Retinal pigment epithelial cell (primary cell): ENCODE measurements around the gene CGNL1.

Experiments used
- DNase-seq: peaks from one replicate; pipeline ENCODE4 v3.0.0-alpha.2; 2010; ENCODE audit warnings: low read depth
- H3K4me3 ChIP-seq: 2 replicates; pipeline ENCODE4 v1.5.1; 2011; ENCODE audit warnings: mild to moderate bottlenecking, low read length, control low read depth, moderate library complexity
- TF ChIP-seq, protein P1 (sequence below): conservative IDR thresholded peaks from 2 replicates; pipeline ENCODE4 v1.5.1; 2011; ENCODE audit warnings: low read depth, low read length, control low read depth, inconsistent platforms

CGNL1 gene

DNA sequence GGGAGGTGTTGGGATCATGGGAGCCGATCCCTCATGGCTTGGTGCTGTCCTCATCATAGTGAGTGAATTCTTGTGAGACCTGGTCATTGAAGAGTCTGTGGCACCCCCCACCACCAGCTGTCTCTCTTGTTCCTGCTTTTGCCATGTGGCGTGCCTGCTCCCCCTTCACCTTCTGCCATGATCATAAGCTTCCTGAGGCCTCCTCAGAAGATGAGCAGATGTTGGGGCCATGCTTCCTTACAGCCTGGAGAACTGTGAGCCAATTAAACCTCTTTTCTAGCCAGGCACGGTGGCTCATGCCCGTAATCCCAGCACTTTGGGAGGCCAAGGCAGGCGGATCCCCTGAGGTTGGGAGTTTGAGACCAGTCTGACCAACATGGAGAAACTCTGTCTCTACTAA is 37.0 kb upstream of the CGNL1 start:
- no peak overlapping the region for H3K4me3 ChIP-seq
- TF ChIP-seq, protein P1, sequence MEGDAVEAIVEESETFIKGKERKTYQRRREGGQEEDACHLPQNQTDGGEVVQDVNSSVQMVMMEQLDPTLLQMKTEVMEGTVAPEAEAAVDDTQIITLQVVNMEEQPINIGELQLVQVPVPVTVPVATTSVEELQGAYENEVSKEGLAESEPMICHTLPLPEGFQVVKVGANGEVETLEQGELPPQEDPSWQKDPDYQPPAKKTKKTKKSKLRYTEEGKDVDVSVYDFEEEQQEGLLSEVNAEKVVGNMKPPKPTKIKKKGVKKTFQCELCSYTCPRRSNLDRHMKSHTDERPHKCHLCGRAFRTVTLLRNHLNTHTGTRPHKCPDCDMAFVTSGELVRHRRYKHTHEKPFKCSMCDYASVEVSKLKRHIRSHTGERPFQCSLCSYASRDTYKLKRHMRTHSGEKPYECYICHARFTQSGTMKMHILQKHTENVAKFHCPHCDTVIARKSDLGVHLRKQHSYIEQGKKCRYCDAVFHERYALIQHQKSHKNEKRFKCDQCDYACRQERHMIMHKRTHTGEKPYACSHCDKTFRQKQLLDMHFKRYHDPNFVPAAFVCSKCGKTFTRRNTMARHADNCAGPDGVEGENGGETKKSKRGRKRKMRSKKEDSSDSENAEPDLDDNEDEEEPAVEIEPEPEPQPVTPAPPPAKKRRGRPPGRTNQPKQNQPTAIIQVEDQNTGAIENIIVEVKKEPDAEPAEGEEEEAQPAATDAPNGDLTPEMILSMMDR, result no peak
- no peak for DNase-seq

DNA sequence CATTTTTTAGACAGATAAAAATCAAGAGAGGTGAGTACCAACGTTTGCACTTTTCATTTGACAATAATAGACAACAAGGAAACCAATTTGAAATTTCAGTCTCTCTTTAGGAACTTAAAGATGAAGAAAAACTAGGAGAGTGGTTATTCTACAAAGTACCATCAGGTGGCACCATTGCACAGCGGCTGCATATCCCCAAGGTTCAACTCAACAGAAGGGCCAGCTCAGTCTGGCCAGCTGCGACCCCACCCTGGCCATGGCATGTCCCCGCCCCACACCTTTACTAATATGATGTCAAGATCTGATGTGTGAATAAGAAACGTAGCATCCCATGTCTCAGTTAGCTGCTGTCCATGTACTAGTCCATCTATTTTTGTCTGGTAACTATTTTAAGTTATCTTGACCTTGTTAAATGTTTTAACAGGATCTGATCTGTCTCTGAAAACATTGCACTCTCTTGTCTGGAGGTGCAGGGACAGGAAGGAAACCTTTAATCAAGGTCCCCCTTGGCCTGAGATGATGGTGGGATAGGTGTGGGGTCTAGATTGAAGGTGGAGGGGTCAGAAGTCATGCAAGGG is 35.5 kb upstream of the CGNL1 start:
- TF ChIP-seq, protein P1, result peak; percentile 81
- H3K4me3 ChIP-seq, result no peak overlapping the region
- no peak for DNase-seq

- DNase-seq, result no peak
- no peak overlapping the region for H3K4me3 ChIP-seq
Measured at GRCh38 chr15:57343048-57343447, 33.3 kb upstream of the CGNL1 start.

GRCh38 chr15:57343498-57343897 is 32.8 kb upstream of the CGNL1 start:
- no peak for DNase-seq
- no peak overlapping the region for H3K4me3 ChIP-seq
- TF ChIP-seq, protein P1, result no peak

More at GRCh38 chr15:57343048-57343447, 33.3 kb upstream of the CGNL1 start:
- TF ChIP-seq, protein P1, result no peak

GRCh38 chr15:57344282-57344681 is 32.0 kb upstream of the CGNL1 start:
- TF ChIP-seq, protein P1, result no peak
- H3K4me3 ChIP-seq, result no peak overlapping the region
- no peak for DNase-seq

GRCh38 chr15:57345584-57345983 is 30.7 kb upstream of the CGNL1 start:
- TF ChIP-seq, protein P1, result peak; percentile 75
- DNase-seq, result no peak
- H3K4me3 ChIP-seq, result no peak overlapping the region

GRCh38 chr15:57348081-57348480 is 28.2 kb upstream of the CGNL1 start:
- TF ChIP-seq, protein P1, result no peak
- no peak overlapping the region for H3K4me3 ChIP-seq
- DNase-seq, result no peak
